ENCODE measurements around the gene ZNF266. TPM values are rescaled to one million over a fixed set of nuclear protein-coding genes. Genes with fewer than 3 reads are reported as not detected.
A peak's percentile ranks its signal among the peaks of the same experiment; 100 is the strongest.

ZNF266 gene
- total and polyA plus RNA-seq, 10 of the 15 experiments (the other 5 are each of a cell fraction or from before 2014, with no cell fraction given) = 7.7 to 67.7 (median 25.0) TPM

GRCh38 chr19:9435279-9436268 lies at the start of gene ZNF266 (continued):
- no peak for TF ChIP-seq IRF4 (IDR thresholded peaks at IDR 0.05; ENCODE audit: low read depth, low read length)
- TF ChIP-seq NKRF (conservative IDR thresholded peaks at IDR 0.05) = peak; percentile 68; the same call in 1 of the 2 replicates
- no peak for TF ChIP-seq ZNF592 (IDR thresholded peaks at IDR 0.05)
- no peak for TF ChIP-seq TCF7 (IDR thresholded peaks at IDR 0.05; ENCODE audit: borderline replicate concordance)
- peak; percentile 51; the same call in 1 of the 2 replicates for TF ChIP-seq EED (IDR thresholded peaks at IDR 0.05; ENCODE audit: low read depth)
- 0 out of 2 replicates have a peak, but pooled peaks have one; percentile 36 for TF ChIP-seq GATAD2B (conservative IDR thresholded peaks at IDR 0.05; ENCODE audit: low read depth)
- TF ChIP-seq RELB (IDR thresholded peaks at IDR 0.05; ENCODE audit: low read depth) = peak; percentile 78
- peak; percentile 52; the same call in 1 of the 2 replicates for TF ChIP-seq CHD2 (IDR thresholded peaks at IDR 0.05; ENCODE audit: borderline replicate concordance, low read depth, low read length)
- 0 out of 2 replicates have a peak, but pooled peaks have one; percentile 9 for TF ChIP-seq YY1 (IDR thresholded peaks at IDR 0.05; ENCODE audit: low read depth, low read length)
- peak; percentile 41 for TF ChIP-seq MEF2B (IDR thresholded peaks at IDR 0.05; ENCODE audit: partially characterized antibody, poor library complexity, severe bottlenecking)
- peak; percentile 49; the same call in 1 of the 2 replicates for TF ChIP-seq CBFB (IDR thresholded peaks at IDR 0.05; ENCODE audit: low read depth)
- no peak for TF ChIP-seq SREBF2 (IDR thresholded peaks at IDR 0.05; ENCODE audit: low read length)
- TF ChIP-seq GABPA (IDR thresholded peaks at IDR 0.05; ENCODE audit: low read depth) = peak; percentile 93
- peak; percentile 97 for TF ChIP-seq CREB1 (IDR thresholded peaks at IDR 0.05; ENCODE audit: low read depth)
- TF ChIP-seq SIX5 (IDR thresholded peaks at IDR 0.05; ENCODE audit: low read depth, low read length, severe bottlenecking) = peak; percentile 30
- no peak for TF ChIP-seq ZBTB11 (CRISPR knock-in tag; IDR thresholded peaks at IDR 0.05)
- TF ChIP-seq NR2C1 (IDR thresholded peaks at IDR 0.05) = peak; percentile 61
- TF ChIP-seq CBX5 (IDR thresholded peaks at IDR 0.05; ENCODE audit: low read depth) = peak; percentile 41; the same call in 1 of the 2 replicates

Data from GM12878 (cell line).